ENCODE measurements around the gene LRMDA.

The LRMDA gene

DNA sequence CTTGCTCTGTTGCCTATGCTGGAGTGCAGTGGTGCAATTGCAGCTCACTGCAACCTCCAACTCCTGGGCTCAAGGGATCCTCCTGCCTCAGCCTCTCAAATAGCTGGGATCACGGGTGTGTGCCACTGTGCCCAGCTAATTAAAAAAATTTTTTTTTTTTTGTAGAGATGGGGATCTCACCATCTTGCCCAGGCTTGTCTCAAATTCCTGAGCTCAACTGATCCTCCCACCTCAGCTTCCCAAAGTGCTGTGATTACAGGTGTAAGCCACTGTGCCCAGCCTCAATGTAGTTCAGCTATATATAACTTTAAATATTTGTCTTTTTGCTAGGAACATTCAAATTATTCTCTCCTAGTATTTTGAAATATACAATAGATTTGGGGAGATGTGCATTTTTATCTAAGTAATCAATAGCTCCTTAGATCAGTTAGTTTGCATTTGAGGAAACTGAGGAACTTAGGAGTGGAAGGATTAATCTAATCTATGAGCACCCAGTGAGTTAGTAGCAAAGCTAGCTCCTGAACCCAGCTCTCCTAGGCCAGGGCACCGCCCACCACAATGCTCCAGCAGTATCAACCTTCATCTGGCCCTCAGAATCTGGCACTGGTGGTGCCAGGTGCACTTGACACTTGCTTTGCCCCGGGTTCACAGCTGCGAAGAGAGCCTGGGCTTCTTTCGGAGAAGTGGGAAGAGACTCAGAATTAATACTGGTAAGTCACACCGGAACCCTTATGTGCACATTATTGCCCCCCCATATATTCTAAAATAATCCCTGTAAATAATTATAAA lies 5.9 kb upstream of the LRMDA start:
- DNase-seq (ENCODE audit: low read depth in 2 of 2): no peak

DNA sequence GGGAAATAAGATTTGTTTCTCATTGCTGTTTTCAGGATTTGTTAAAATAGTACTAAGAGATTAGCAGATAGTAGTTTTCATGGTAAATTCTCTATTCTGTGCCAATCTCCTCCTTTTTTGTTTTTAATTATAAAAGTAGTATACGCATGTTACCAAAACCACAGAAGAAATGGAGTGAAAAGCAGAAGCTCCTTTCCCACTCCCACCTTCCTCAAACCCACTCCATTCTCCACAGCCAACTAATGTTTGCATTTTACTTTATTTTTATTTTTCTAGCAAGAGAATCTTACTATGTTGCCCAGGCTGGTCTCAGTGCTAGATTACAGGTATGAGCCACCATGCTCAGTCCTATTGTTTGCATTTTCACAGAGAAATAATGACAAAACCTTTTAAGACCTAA lies 4.5 kb upstream of the LRMDA start:
- no peak for DNase-seq (ENCODE audit: low read depth in 2 of 2)

DNA sequence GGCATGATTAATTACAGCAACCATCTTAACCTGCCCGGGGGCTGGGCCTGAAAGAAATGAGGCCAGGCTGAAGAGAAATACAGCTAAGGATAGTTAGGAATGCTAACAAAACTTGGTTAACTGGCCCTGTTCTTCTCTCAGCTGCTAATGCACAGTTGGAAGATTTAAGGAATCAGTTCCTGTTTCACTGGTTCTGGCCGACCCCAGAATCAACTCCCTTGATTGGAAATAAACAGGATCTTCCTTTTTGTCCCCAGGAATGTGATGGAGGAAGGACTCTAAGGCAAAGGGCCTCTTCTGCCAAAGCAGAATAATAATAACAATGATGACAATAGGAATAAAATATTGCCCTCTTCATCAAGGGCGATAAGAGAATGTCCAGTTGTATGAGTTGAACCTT lies 3.5 kb upstream of the LRMDA start:
- DNase-seq (ENCODE audit: low read depth in 2 of 2): no peak

DNA sequence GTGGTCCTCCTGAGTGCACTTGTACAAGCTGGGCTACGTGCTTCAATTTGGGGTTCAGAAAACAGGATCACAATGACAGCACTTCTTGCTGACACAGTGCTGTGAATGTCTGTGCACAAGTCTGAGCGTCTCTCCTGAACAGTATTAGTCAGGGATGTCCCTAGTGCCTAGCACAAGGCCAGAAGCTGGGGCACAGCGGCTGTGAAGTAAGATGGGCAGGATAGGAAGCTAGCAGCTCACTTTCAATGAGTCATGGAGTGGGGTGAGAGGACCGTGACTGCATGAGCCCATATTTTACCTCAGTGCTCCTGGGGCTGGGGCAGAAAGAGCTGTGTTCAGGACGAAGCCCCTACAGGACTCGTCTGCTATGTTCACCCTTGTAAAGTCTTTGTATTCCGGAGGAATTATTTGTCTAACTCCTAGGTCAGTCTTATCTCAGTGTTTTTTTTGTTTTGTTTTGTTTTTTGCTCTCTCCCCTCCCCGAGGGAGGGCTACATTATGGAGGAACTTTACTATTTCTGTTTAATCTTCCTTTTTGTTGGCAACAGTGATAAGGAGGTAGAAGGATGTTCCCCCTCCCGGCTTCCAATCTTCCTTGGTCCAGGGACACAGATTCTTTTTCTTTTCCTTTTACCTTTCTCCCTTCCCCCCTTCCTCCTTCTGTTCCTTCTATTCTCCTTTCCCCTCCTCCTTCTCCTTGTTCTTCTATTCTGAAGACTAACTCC lies 2.8 kb upstream of the LRMDA start:
- DNase-seq (ENCODE audit: low read depth in 2 of 2): no peak

DNA sequence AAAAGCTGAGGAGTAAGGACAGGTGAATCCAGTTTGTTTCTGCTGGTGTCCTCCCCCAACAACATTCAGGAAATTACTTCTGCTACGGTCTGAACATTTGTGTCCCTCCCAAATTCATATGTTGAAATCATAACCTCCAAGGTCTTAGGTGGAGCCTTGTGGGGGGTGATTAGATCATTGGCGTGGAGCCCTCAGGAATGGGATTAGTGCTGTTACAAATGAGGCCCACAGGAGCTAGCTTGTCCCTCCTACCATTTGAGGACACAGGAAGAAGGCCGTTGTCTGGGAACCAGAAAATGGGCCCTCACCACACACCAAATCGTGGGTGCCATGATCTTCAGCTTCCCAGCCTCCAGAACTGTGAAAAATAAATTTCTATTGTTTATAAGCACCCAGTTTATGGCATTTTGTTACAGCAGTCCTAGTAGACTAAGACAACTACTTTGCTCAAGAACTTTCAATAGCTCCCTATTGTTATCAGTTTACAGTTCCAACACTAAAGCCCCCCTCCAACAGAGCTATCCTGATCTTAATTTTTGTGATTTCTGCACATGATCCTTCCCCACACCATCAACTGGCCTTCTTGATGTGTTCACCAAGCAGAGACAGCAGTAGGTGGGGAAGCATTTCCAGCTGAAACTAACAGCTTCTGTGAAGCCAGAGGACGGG lies 2.1 kb upstream of the LRMDA start:
- no peak for DNase-seq (ENCODE audit: low read depth in 2 of 2)

DNA sequence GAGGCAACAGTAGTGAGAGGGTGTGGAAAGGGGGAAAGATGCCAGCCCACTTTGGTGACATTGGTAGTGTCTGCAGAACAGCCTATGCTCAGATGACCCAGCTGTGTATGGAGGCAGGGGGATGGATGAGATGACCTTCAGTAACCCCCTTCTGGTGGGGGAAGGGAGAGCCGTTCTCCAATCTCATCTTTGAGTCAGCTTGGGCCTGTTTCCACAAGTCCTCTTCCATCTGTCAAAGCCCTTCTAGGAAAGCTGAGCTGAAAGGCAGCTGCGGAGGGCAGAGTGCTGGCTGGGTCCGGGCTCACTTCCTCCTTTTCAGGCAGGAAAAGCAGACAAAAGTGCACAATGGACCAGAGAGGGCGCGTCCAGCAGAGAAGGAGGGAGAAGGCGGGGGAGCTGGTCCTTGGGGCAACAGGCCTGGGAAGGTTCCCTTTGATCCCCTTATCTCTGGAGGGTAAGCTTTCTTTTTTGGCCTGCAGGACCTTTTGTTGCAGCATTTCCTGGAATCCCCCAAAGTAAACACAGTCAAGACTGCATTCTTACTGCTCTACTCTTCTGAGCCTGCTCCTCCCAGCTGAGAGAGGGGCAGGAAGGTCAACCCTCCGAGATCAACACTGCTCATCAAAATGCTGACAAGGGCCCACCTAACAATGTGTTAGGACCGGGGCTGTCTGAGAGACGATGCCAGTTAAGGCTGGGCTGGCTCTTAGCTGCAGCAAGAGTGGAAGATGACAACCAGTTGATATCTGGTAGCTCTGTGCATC lies 1.2 kb upstream of the LRMDA start:
- no peak for DNase-seq (ENCODE audit: low read depth in 2 of 2)

DNA sequence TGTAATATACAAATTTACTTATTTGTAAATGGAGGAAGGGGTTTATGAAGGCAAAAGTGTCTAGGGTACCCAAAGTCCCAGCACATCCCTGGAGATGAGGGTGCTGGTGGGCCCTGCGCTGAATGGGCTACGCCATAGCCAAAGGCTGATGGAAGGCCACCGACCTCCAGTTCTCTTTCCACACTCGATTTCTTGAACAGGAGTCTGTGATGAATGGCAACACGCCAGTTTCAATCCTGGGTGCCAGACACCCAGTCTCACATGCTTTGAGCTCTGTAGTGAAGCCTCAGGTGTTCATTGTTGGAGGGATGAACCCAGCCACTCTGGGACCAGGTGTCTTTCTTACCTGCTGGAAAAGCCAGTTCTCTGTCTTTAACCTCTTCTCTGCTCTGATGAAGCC lies 752 bp downstream of the LRMDA start:
- DNase-seq (ENCODE audit: low read depth in 2 of 2): no peak

DNA sequence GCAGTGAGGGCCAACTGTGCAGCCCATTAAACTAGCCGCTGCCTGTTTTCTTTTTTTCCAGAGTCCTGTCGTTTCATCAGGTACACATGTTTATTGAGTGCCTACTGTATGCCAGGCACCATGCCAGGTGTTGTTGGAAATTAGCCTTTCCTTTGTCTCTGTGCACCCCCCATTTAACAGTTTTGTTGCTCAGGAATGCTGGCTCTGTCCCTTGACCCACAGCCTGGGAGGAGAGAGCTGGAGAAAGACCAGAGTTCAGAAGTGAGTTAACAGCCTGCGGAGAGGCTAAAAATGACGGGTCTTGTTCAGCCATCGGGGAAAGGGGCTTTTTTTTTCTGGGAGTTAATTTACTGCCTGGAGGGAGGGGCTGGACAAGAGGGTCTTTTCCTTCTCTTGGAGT lies 1.3 kb downstream of the LRMDA start:
- DNase-seq (ENCODE audit: low read depth in 2 of 2): no peak

DNA sequence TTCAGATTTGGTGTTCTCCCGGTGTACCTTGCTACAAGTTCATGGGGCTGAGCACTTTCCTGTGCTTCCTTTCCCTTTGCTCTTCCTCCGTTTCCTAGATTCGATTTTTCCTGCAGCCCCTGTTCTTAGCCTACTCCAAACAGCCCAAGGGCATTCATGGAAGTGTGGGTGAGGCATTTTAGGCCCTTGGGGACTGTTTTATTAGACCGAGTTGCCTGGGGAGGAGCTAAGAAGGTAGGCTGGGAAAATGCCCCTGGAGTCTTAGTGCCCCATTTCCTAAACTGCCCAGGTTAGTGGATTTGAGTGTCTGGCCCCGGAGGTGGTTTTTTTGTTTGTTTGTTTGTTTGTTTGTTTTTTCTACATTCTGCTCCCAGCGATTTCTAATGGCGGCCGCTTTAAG lies 1.8 kb downstream of the LRMDA start:
- no peak for DNase-seq (ENCODE audit: low read depth in 2 of 2)

DNA sequence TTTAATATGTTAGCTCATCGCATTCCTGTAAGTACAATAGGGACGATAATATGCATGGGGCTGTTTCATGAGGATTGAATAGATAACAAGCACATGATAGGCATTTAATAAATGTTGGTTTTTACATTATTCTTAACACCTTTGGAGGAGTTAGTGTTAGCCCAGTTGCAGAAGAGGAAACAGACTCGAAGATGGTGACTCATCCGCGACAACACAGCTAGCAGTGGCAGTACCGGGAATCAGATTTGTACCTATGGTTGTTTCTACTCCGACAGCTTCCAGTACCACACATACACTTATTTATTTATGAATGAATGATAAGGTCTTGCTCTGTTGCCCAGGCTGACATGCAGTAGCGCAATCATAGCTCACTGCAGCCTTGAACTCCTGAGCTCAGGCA lies 2.9 kb downstream of the LRMDA start:
- no peak for DNase-seq (ENCODE audit: low read depth in 2 of 2)

DNA sequence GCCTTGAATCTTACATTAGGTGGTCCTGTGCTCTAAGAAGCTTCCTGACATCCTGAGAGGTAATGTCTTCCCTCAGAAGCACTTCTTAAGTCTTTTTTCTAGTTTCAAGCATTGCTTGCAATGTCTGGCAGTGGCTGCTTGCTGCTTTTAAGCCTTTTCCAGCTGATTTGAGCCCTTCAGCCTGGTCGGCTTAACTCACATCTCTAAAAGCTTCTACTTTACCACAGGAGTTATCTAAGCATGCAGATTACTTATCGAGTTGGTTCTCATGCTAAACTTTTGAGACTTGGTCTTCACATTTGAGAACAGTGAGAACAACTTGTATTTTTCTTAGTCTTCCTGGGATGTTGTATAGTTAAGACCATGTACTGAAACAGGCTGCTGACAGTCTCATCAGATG lies 3.9 kb downstream of the LRMDA start:
- DNase-seq (ENCODE audit: low read depth in 2 of 2): no peak

DNA sequence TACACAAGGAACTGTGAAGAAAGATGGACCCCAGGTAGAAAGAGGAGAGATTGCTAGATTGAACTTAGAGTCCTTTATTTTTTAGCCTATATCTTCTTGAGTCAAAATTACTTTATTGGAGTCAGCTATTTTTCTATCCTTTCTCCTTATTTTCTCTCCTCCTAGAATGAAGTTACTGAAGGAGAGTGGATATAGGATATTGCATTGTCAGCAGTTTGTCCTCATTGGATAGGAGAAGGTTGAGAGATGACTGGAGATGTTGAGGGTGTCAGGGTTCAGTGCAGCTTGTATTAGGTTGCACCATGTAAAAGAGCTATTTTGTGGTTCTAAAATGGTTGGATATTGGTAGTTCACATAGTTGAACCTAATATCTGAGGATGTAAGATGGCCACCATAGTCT lies 5.5 kb downstream of the LRMDA start:
- no peak for DNase-seq (ENCODE audit: low read depth in 2 of 2)

DNA sequence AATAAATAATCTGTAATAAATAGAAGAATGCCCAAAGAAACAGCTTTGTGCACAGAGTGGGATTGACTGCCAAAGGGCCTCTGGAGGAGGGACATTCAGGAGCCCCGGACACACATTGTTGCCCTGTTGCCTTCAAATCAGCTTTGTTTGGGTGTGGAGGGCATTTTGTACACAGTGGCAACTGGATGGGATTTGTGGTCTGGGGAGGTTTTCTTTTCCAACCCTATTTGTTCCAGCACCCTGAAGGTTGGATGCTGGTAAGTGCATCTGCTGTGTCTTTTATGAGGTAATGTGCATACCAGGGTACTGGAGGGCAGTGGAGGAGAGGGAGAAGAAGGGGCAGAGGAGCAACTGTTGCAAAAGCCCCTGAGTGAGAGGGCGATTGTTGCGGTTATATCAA lies 6.3 kb downstream of the LRMDA start:
- DNase-seq (ENCODE audit: low read depth in 2 of 2): no peak

DNA sequence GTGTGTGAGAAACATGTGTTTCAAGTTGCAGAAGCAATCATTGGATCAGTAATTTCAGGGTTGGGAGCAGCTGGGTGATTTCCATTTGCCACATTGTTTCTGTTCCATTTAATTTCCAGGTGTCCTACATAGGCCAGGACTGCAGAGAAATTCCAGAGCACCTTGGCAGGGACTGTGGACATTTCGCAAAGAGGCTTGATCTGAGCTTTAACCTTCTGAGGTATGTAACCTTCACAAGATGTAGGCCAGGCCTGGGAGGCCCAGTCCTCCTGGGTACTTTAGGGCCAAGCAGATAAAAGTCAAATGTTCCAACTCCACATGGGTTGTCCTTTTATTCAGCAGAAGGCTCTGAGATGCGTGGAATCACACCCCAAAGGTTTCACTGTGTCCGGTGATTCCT lies 6.9 kb downstream of the LRMDA start:
- DNase-seq (ENCODE audit: low read depth in 2 of 2): no peak

DNA sequence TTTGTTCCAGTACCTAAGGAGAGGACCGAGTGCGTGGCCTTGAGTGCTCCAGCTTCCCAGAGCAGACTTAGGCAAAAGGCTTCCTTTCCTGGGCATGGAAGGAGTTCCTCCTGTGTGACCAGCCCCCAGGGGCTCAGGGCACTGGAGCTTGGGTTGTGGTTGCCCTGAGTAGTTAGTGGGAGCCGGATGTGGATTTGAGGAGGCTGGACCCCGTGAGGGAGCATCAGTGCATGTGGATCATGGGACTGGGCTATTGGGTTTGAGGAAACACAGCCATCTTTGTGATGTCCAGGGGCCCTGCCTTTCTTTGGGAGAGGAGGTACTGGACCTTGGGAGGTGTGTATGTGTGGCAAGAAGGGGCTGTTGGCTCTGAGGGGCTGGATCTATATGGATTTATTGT lies 8.4 kb downstream of the LRMDA start:
- DNase-seq (ENCODE audit: low read depth in 2 of 2): no peak

DNA sequence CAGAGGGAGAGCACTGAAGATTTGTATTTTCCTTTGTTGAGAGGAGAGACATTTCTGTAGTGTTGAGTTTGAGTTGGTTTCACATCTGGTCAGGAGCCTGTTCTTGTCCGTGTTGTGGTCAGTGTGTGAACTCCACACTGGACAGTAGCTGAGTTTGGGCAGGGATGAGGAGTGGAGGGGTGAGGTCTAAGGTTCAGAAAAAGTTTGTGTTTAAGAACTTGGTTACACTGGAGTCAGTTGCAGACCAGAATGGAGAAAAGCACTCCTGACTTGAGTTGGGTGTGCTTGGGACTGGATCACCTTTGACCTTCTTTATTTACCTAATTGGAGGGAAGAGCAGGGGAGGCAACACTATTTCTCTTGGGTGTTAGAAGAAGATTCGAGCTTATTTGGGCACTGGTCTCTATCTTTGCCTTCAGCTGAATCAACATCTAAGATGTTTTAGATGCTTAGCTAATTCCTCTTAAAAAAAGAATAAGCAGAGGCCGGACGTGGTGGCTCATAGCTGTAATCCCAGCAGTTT lies 8.9 kb downstream of the LRMDA start:
- DNase-seq (ENCODE audit: low read depth in 2 of 2): no peak

DNA sequence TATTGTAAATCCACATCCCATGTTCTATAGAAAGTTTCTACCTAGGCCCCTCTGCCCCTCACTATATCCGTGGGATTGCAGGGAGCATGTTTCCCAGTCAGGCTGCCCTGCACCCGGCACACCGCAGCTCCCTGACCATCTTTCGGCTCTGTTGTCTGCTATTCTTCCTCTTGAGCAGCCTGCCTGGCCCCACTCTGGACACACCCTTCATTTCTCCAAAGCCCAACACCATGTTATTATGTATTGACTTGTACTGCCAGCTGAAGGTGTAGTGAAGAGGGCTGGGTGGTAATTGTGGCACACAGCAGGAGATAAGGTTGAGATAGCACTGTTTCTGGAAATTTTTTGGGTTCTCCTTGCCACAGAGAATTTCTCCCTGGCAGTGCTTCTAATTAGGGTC lies 9.8 kb downstream of the LRMDA start:
- DNase-seq (ENCODE audit: low read depth in 2 of 2): no peak

DNA sequence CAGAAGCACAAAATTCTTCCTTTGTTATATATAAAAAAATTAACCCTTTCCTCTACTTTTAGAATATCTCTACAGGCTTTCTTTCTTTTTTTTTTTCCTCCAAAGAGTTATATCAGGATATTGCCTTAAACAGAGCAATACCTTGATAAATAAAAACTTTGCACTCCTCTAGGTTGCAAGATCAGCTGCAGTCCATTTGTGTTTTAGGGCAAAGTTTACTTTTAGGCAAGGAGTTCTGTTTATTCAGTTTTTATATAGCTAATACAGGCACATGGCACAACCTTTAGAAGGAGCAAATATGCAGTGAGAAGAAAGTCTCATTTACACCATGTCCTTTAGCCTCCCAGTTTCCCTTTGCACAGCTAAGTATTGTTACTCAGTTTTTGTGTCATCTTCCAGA lies 10.3 kb downstream of the LRMDA start:
- no peak for DNase-seq (ENCODE audit: low read depth in 2 of 2)

DNA sequence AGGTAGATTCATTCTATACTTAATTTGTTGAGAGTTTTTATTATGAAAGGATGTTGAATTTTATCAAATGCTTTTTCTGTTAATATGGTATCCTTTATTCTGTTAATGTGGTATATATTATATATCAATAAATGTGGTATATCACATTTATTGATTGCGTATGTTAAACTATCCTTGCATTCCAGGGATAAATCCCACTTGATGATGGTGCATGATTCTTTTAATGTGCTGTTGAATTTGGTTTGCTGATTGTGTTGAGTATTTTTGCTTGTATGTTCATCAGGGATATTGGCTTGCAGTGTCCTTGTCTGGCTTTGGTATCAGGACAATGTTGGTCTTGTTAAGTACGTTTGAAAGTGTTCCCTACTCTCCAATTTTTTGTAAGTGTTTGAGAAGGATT lies 11.9 kb downstream of the LRMDA start:
- DNase-seq (ENCODE audit: low read depth in 2 of 2): no peak

DNA sequence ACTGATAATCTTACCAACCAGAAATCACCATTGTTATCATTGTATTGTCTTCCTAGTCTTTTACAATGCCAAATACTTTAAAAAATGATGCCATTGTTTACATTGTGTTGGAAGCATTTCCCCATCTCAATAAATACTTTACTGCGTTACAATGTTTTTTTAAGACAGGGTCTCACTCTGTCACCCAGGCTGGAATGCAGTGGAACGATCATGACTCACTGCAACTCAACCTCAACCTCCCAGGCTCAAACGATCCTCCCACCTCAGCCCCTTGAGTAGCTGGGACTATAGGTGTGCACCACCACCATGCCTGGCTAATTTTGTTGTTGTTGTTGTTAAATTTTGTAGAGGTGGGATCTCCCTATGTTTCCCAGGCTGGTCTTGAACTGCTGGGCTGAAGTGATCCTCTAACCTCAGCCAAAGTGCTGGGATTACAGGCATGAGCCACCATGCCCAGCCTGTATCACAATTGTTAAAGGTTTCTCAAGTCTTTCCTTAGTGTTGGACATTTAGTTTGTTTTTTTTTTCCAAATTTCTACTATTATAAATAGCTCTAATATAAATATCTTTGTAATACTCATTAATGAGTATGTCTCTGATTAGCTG lies 13.5 kb downstream of the LRMDA start:
- no peak for DNase-seq (ENCODE audit: low read depth in 2 of 2)

DNA sequence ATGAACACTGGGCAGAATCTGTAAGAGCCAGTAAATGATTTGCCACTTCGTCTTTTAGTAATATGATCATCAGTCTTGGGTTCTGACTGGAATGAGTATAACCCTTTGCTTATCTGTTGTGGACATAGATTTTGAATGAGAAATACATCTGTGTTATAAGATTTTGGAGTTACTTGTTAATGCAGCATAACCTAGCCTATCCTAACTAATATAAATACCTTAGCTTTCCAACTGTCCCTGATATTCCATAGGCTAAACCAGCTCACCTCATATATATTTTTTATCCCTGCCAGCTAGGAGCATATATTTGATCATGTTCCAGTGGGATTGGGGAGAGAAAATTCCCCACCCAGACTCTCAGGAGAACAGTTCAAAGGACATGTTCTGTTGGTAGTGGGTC lies 15.1 kb downstream of the LRMDA start:
- no peak for DNase-seq (ENCODE audit: low read depth in 2 of 2)

DNA sequence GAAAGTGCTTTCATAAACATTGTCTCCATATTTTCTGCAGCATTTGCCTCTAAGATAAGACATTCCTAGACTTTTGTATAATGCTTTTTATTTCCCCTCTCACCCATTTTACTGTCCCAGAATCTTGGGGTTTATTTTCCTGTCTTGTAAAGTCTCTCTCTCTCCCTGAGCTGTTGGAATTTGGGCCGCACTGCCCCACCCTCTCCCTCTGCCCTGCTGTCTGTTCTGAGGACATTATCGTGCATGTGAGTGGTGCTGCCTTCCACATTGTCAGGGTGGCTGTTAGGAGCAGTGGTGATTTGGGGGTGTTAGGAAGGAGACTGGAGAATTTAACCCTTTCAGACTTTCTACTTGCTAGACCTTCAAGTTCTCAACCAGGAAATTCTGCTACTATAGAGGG lies 16.7 kb downstream of the LRMDA start:
- DNase-seq (ENCODE audit: low read depth in 2 of 2): no peak
